Activated naive CD4-positive, alpha-beta T cell treated with anti-CD3 and anti-CD28 coated beads, Interleukin-2, amount 50 U/mL, for 24 hours (primary cell): ENCODE data around the gene LGALS7B.

Experiments used
- H3K27ac Mint-ChIP-seq: one replicate; pipeline ENCODE4 v1.8.0; 2021; ENCODE audit warnings: mild to moderate bottlenecking, mixed read lengths
- H3K27me3 Mint-ChIP-seq: one replicate; pipeline ENCODE4 v1.8.0; 2021; ENCODE audit warnings: mixed read lengths
- H3K36me3 Mint-ChIP-seq: one replicate; pipeline ENCODE4 v1.8.0; 2021; ENCODE audit warnings: mixed read lengths
- H3K4me1 Mint-ChIP-seq: one replicate; pipeline ENCODE4 v1.8.0; 2021; ENCODE audit warnings: mixed read lengths
- H3K4me3 Mint-ChIP-seq: one replicate; pipeline ENCODE4 v1.8.0; 2021; ENCODE audit warnings: mild to moderate bottlenecking, mixed read lengths
- H3K9me3 Mint-ChIP-seq: one replicate; pipeline ENCODE4 v1.8.0; 2021; ENCODE audit warnings: mixed read lengths

The LGALS7B gene

DNA sequence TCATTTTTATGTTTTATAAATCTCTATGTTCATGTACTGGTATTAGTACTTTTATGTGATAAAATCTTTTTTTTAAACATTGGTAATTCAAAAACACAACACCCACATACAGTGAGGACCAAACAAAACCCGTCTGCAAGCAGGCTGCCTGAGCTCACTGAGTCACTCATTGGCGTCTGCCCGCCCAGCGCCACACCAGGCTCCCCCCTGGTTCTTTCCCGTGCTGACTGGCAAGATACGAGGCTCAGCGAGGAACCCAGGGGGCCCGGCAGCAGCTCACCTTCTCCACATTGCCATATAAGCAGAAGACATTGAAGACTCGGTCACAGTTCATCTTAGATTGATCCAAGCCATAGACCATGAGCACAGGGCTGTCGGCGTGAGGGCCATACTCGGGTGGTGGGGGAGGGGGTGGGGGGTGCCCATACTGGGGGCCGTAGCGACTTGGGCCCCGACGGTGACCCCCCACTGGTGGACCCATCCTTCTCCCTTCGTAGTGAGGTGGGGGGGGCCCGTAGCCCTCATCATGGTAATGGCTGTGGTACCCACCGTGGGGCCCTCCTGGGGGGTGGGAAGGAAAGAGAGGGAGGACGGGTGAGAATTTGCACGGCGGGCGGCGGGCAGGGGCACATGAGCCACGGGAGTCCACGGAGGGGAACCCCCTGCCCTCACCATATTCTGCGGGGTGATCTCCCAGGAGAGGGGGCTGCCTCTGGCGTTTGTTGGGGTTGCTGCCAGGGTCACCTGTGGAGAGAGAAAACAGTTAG is 51.0 kb downstream of the LGALS7B start:
- Mint-ChIP-seq H3K27ac (peak overlapping the region; percentile 84), H3K4me1 (peaks cover 67% of the 10 kb centered on the region), H3K4me3 (peak overlapping the region; percentile 47), H3K9me3 (no peaks in the 10 kb centered on the region), H3K36me3 (peaks cover 39% of the 10 kb centered on the region), H3K27me3 (no peaks in the 10 kb centered on the region)

DNA sequence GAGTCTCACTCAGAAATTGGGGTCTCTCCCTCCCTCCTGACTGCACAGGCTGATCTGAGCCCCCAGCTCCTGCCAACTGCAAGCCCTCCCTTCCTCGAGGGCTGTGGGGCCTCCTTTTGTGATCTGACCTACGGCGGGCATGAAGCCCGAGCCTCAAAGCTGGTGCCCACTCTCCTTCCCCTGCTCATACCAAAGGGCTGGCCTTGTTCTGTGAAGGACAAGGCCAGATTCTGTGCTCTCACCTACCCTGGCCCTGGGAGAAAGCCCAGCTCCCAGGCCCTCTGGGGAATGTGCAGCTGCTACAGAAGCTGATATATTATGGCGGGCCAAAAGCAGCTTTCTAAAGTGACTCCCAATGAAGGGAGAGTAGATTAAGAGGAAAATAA is 51.6 kb downstream of the LGALS7B start:
- H3K27ac Mint-ChIP-seq = peak overlapping the region; percentile 94
- H3K9me3 Mint-ChIP-seq = no peaks in the 10 kb centered on the region
- peak overlapping the region; percentile 59 for H3K4me3 Mint-ChIP-seq
- H3K27me3 Mint-ChIP-seq = no peaks in the 10 kb centered on the region
- H3K4me1 Mint-ChIP-seq = peaks cover 72% of the 10 kb centered on the region
- peaks cover 42% of the 10 kb centered on the region for H3K36me3 Mint-ChIP-seq
